HG02970 (cell line): ENCODE data around the gene DAPK1.
"Not testable (repeated sequence)": the region's sequence is repeated elsewhere in the genome, so short reads cannot be mapped to it uniquely, and the experiment has no call there.

Experiments used
- ATAC-seq: cut with Tn5 transposase; IDR thresholded peaks from one replicate; pipeline ENCODE4 v1.9.1; 2021; ENCODE audit warnings: mild to moderate bottlenecking, moderate library complexity, moderate number of reproducible peaks; ENCODE audit not compliant: unreplicated experiment, low FRiP score

The DAPK1 gene

GRCh38 chr9:87718852-87719612 is 221.4 kb downstream of the DAPK1 start:
- ATAC-seq, result no peak

GRCh38 chr9:87720173-87720572 is 222.5 kb downstream of the DAPK1 start:
- ATAC-seq, result no peak

GRCh38 chr9:87722393-87723088 is 224.9 kb downstream of the DAPK1 start:
- ATAC-seq, result no peak

GRCh38 chr9:87725356-87725899 is 227.8 kb downstream of the DAPK1 start:
- ATAC-seq, result no peak

- no peak for ATAC-seq
Measured at GRCh38 chr9:87725900-87726709, 228.4 kb downstream of the DAPK1 start, which contains the start of gene CTSL. Gene CTSL, plus strand, starts transcription at chr9:87726119. Its CDS starts 1,485 bp downstream, at chr9:87727604.

GRCh38 chr9:87729246-87729645 is 231.6 kb downstream of the DAPK1 start:
- ATAC-seq, result no peak

- no peak for ATAC-seq
Measured at GRCh38 chr9:87731321-87731720, 233.7 kb downstream of the DAPK1 start.

- no peak for ATAC-seq
Measured at GRCh38 chr9:87732344-87732743, 234.7 kb downstream of the DAPK1 start.

GRCh38 chr9:87732756-87733155 is 235.1 kb downstream of the DAPK1 start:
- ATAC-seq, result no peak

- ATAC-seq, result no peak
Measured at GRCh38 chr9:87733273-87734052, 235.8 kb downstream of the DAPK1 start.

- no peak for ATAC-seq
Measured at GRCh38 chr9:87734106-87734505, 236.4 kb downstream of the DAPK1 start.

GRCh38 chr9:87739546-87739945 is 241.9 kb downstream of the DAPK1 start:
- no peak for ATAC-seq

- ATAC-seq, result no peak
Measured at GRCh38 chr9:87740209-87740608, 242.5 kb downstream of the DAPK1 start.

- ATAC-seq, result no peak
Measured at GRCh38 chr9:87741326-87741725, 243.7 kb downstream of the DAPK1 start.

GRCh38 chr9:87741891-87742290 is 244.2 kb downstream of the DAPK1 start:
- no peak for ATAC-seq

- ATAC-seq, result no peak
Measured at GRCh38 chr9:87742813-87743428, 245.3 kb downstream of the DAPK1 start.

- ATAC-seq, result not testable (repeated sequence)
Measured at GRCh38 chr9:87744247-87744646, 246.6 kb downstream of the DAPK1 start.

- no peak for ATAC-seq
Measured at GRCh38 chr9:87746186-87746585, 248.5 kb downstream of the DAPK1 start.

- no peak for ATAC-seq
Measured at GRCh38 chr9:87748881-87749280, 251.2 kb downstream of the DAPK1 start.
